Naive thymus-derived CD8-positive, alpha-beta T cell (primary cell): ENCODE measurements around the gene SESN1. TPM values are rescaled to one million over a fixed set of nuclear protein-coding genes. Genes with fewer than 3 reads are reported as not detected.
"Not testable (repeated sequence)": the region's sequence is repeated elsewhere in the genome, so short reads cannot be mapped to it uniquely, and the experiment has no call there.

ENCODE experiments used
- ATAC-seq, 2 donors: fragments of 150-1000 bp; cut with Tn5 transposase in 1 of 2; sonication (Bioruptor Pico), chemical (Tn5 transposase) in 1 of 2; 1 replicate in 1 of 2; 2 replicates in 1 of 2; pipeline ENCODE4 v1.10.0; 2021; ENCODE audit warnings: mild to moderate bottlenecking in 2 of 2, moderate library complexity in 2 of 2
- POLR2A ChIA-PET: fragments of 350-600 bp; sonication (Branson Sonifier 250); formaldehyde crosslinking; loops from one replicate; lab custom pipeline; 2021; ENCODE audit warnings: antibody characterized with exemption; lab: Charles Lee
- DNase-seq, 10 donors: peaks; one replicate each; pipeline versions ENCODE4 v3.0.0 to v3.0.0-alpha.2; 2020 to 2022
- H3K27ac Mint-ChIP-seq, 10 donors: one replicate each; pipeline ENCODE4 v1.8.0; 2020 to 2022; ENCODE audit warnings: mild to moderate bottlenecking in 10 of 10, mixed read lengths in 10 of 10, moderate library complexity in 4 of 10, inconsistent platforms in 1 of 10
- H3K27me3 Mint-ChIP-seq, 5 donors: one replicate each; pipeline ENCODE4 v1.8.0; 2021 to 2022; ENCODE audit warnings: mixed read lengths in 5 of 5
- H3K36me3 Mint-ChIP-seq, 3 donors: one replicate each; pipeline ENCODE4 v1.8.0; 2020 to 2022; ENCODE audit warnings: mixed read lengths in 3 of 3, mild to moderate bottlenecking in 2 of 3, inconsistent platforms in 1 of 3
- H3K4me1 Mint-ChIP-seq, 4 donors: one replicate each; pipeline ENCODE4 v1.8.0; 2021 to 2022; ENCODE audit warnings: mixed read lengths in 4 of 4
- H3K4me3 Mint-ChIP-seq, 10 donors: one replicate each; pipeline ENCODE4 v1.8.0; 2020 to 2022; ENCODE audit warnings: mild to moderate bottlenecking in 10 of 10, mixed read lengths in 10 of 10, moderate library complexity in 6 of 10, inconsistent platforms in 1 of 10
- H3K9me3 Mint-ChIP-seq, 9 donors: one replicate each; pipeline ENCODE4 v1.8.0; 2020 to 2022; ENCODE audit warnings: mixed read lengths in 9 of 9, mild to moderate bottlenecking in 3 of 9, inconsistent platforms in 1 of 9, moderate library complexity in 1 of 9
- polyA plus RNA-seq, 3 donors: library from polyadenylated mRNA; unstranded; fragments of 300-500 nt; fragmentation: Illumina TruSeq; gene quantifications; one replicate each; pipeline ENCODE4 v1.2.3, GENCODE V29; 2021
- total RNA-seq, 8 experiments: library from RNA in 2 of 8; stranded (reverse) in 2 of 8; gene quantifications; one replicate each; pipeline ENCODE4 v1.2.3 and lab custom pipeline; 2021 to 2026

SESN1 gene
- total and polyA plus RNA-seq, 5 experiments from 2014 or later = 10.0 to 38.3 (median 21.4) TPM

GRCh38 chr6:108988296-108988695, 106.3 kb downstream of the SESN1 start:
- no peaks in the 10 kb centered on the region for H3K27me3 Mint-ChIP-seq
- H3K4me3 Mint-ChIP-seq = no peak overlapping the region
- DNase-seq (no peak), ATAC-seq (no peak)
- H3K27ac Mint-ChIP-seq = no peak overlapping the region
- H3K4me1 Mint-ChIP-seq = peaks cover 0 to 2% (median 0%) of the 10 kb centered on the region in 4 donors
- peaks cover 0 to under 1% (median 0%) of the 10 kb centered on the region in 9 donors for H3K9me3 Mint-ChIP-seq
- POLR2A ChIA-PET = interaction anchor here (0.6 to 1.8 kb wide), 4 partner anchors 20 to 78 kb away, joined by 3 to 7 read pairs (median 3); no protein-coding TSS in a partner anchor
- peaks cover 31 to 71% (median 52%) of the 10 kb centered on the region in 3 donors for H3K36me3 Mint-ChIP-seq

- Mint-ChIP-seq H3K4me3 (no peak overlapping the region), H3K27me3 (no peaks in the 10 kb centered on the region), H3K27ac (no peak overlapping the region), H3K4me1 (peaks cover 0 to 2% (median 0%) of the 10 kb centered on the region in 4 donors), H3K9me3 (peaks cover 0 to 6% (median 0%) of the 10 kb centered on the region in 9 donors), H3K36me3 (peaks cover 31 to 63% (median 57%) of the 10 kb centered on the region in 3 donors)
- POLR2A ChIA-PET = interaction anchor here (1.7 to 1.8 kb wide), 2 partner anchors 18 to 44 kb away, joined by 3 to 7 read pairs; no protein-coding TSS in a partner anchor
- DNase-seq = no peak
- no peak for ATAC-seq
Observed at GRCh38 chr6:108987156-108987555, 107.5 kb downstream of the SESN1 start.

DNA sequence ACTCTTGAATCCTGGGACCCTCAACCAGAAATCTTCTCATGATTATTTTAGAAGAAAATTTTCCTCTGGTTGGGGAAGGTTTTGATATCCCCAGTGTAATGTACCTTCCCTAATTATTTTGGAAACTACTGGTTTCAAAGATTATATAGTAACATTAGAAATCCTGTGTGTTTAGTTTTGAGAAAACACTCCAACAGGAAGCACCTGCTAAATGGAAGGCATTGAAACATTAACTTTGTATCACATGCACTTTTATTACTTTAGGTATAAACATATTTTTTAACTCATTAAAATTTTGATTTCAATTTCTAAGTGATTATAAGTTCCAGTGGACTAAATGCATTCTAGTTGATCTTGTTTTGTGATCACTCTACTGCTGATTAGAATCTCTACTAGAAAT, 109.3 kb downstream of the SESN1 start:
- DNase-seq (no peak), ATAC-seq (no peak)
- POLR2A ChIA-PET = interaction anchor here (1.7 kb wide), 1 partner anchor 16 kb away, joined by 3 read pairs; no protein-coding TSS in a partner anchor
- H3K27me3 Mint-ChIP-seq = no peaks in the 10 kb centered on the region
- H3K4me1 Mint-ChIP-seq = no peaks in the 10 kb centered on the region
- H3K27ac Mint-ChIP-seq = no peak overlapping the region
- H3K36me3 Mint-ChIP-seq = peaks cover 26 to 53% (median 50%) of the 10 kb centered on the region in 3 donors
- peaks cover 0 to 12% (median 8%) of the 10 kb centered on the region in 9 donors for H3K9me3 Mint-ChIP-seq
- H3K4me3 Mint-ChIP-seq = no peak overlapping the region

DNA sequence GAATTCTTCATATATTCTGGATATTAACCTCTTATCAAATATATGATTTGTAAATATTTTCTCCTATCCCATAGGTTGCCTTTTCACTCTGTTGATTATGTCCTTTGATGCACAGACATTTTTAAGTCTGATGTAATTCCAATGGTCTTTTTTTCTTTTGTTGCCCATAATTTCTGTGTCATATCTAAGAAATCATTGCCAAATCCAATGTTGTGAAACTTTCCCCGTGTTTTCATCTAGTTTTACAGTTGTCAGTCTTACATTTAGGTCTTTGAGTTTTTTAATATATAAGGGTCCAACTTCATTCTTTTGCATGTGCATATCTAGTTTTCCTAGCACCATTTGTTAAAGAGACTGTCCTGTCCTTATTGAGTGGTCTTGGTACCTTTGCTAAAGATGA, 111.5 kb downstream of the SESN1 start:
- no peaks in the 10 kb centered on the region for H3K27me3 Mint-ChIP-seq
- no peak overlapping the region for H3K27ac Mint-ChIP-seq
- DNase-seq (no peak), ATAC-seq (no peak)
- no peak overlapping the region for H3K4me3 Mint-ChIP-seq
- no peaks in the 10 kb centered on the region for H3K4me1 Mint-ChIP-seq
- POLR2A ChIA-PET = no interaction called here
- H3K9me3 Mint-ChIP-seq = peaks cover 2 to 33% (median 23%) of the 10 kb centered on the region in 9 donors
- peaks cover 32 to 56% (median 35%) of the 10 kb centered on the region in 3 donors for H3K36me3 Mint-ChIP-seq

DNA sequence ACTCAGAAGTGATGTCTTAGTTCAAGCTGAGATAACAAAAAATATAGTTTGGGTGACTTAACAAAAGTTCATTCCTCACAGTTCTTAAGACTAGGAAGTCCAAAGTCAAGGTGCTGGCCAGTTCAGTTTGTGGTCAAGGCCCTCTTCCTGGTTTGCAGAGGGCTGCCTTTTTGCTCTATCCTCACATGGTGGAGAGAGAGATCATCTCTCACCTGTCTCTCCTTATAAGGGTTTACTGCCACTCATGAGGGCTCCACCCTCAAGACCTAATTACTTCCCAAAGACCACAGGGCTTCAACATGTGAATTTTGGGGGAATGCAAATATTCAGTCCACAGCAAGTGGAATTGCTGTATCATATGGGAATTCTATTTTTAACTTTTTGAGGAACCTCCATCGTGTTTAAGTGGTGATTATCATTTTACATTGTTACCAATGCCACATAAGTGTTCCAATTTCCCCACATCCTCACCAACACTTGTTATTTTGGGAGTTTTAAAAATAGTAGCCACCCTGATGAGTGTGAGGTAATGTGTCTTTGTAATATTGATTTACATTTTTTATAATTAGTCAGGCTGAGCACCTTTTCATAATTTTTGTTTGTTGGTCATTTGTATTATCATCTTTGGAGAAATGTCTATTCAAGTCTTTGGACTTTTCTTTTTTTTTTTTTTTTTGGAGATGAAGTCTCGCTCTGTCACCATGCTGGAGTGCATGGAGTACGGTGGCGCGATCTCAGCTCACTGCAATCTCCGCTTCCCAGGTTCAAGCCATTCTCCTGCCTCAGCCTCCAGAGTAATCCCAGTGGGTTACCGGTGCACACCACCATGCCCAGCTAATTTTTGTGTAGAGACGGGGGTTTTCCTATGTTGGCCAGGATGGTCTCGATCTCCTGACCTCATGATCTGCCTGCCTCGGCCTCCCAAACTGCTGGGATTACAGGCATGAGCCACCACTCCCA, 112.2 kb downstream of the SESN1 start:
- Mint-ChIP-seq H3K27me3 (no peaks in the 10 kb centered on the region), H3K27ac (no peak overlapping the region), H3K4me3 (no peak overlapping the region), H3K4me1 (no peaks in the 10 kb centered on the region), H3K9me3 (peaks cover 7 to 40% (median 28%) of the 10 kb centered on the region in 9 donors), H3K36me3 (peaks cover 33 to 55% (median 38%) of the 10 kb centered on the region in 3 donors)
- POLR2A ChIA-PET = no interaction called here
- ATAC-seq (no peak), DNase-seq (no peak)

- peaks cover 15 to 65% (median 41%) of the 10 kb centered on the region in 3 donors for H3K36me3 Mint-ChIP-seq
- peaks cover 14 to 54% (median 39%) of the 10 kb centered on the region in 9 donors for H3K9me3 Mint-ChIP-seq
- DNase-seq, H3K4me3 Mint-ChIP-seq, ATAC-seq, POLR2A ChIA-PET, H3K27me3 Mint-ChIP-seq, H3K4me1 Mint-ChIP-seq, H3K27ac Mint-ChIP-seq: not testable (repeated sequence)
Observed at GRCh38 chr6:108978638-108979037, 116.0 kb downstream of the SESN1 start.

GRCh38 chr6:108974201-108974600, 120.4 kb downstream of the SESN1 start:
- POLR2A ChIA-PET = no interaction called here
- ATAC-seq (no peak), DNase-seq (no peak)
- H3K27ac Mint-ChIP-seq = peak overlapping the region in 1 of 10 donors; percentile 15
- peaks cover 10 to 46% (median 23%) of the 10 kb centered on the region in 3 donors for H3K36me3 Mint-ChIP-seq
- H3K9me3 Mint-ChIP-seq = peaks cover 9 to 33% (median 19%) of the 10 kb centered on the region in 9 donors
- peaks cover 0 to 13% (median 4%) of the 10 kb centered on the region in 4 donors for H3K4me1 Mint-ChIP-seq
- H3K27me3 Mint-ChIP-seq = no peaks in the 10 kb centered on the region
- no peak overlapping the region for H3K4me3 Mint-ChIP-seq

- Mint-ChIP-seq H3K27me3 (no peaks in the 10 kb centered on the region), H3K27ac (no peak overlapping the region), H3K4me3 (no peak overlapping the region), H3K4me1 (peaks cover 0 to 34% (median 10%) of the 10 kb centered on the region in 4 donors), H3K9me3 (no peaks in the 10 kb centered on the region), H3K36me3 (peaks cover 0 to 14% (median 0%) of the 10 kb centered on the region in 3 donors)
- no peak for DNase-seq
- POLR2A ChIA-PET = interaction anchor here (1.5 kb wide), 1 partner anchor 16 kb away, joined by 3 read pairs; no protein-coding TSS in a partner anchor
- no peak for ATAC-seq
Observed at GRCh38 chr6:108969776-108970175, 124.9 kb downstream of the SESN1 start.

GRCh38 chr6:108968325-108969316, 126.0 kb downstream of the SESN1 start:
- Mint-ChIP-seq H3K9me3 (no peaks in the 10 kb centered on the region), H3K4me3 (no peak overlapping the region), H3K36me3 (peaks cover 0 to 11% (median 3%) of the 10 kb centered on the region in 3 donors), H3K4me1 (peaks cover 0 to 34% (median 10%) of the 10 kb centered on the region in 4 donors), H3K27me3 (no peaks in the 10 kb centered on the region), H3K27ac (no peak overlapping the region)
- no peak for DNase-seq
- POLR2A ChIA-PET = interaction anchor here (1.5 kb wide), 1 partner anchor 18 kb away, joined by 3 read pairs; no protein-coding TSS in a partner anchor
- no peak for ATAC-seq

DNA sequence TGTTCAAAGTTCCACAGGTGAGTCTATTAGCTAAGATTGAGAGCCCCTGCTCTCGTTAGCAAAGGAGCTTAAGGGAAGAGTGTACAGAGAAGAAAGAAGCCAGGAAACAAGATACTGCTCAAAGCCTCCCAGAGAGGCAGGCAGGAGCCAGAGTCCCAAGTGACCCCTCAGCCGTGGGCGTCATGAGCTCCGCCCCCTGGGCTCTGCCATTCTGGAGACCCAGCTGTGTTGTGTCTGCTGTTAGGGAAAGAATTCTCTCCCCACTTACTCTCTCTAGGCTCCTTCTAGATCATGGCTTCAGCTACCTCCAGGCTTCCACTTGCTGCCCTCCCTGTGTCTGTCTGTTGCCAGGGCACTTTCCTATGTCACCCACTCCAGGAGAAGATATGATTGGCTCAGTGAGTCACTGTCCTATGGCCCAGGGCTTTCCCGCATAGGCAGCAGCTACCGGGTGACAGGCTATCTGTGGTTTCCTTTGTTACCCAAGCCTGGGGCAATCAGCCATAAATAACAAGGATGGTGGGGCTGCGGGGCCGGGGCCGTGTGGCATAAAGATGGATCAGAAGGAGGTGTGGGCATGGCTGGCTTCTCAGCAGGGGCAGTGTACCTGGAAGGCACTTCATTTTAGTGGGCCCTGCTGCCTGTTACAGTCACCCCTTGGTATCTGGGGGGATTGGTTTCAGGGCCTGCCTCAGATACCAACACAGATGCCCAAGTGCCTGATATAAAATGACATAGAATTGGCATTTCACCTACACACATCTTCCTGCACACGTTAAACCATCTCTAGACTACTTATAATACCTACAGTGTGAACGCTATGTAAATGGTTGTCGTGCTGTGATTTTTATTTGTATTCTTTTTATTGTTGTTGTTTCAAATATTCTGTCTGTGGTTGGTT, 127.5 kb downstream of the SESN1 start:
- no peak for ATAC-seq

GRCh38 chr6:108966251-108966650, 128.4 kb downstream of the SESN1 start:
- POLR2A ChIA-PET = no interaction called here
- Mint-ChIP-seq H3K4me1 (peaks cover 0 to 31% (median 7%) of the 10 kb centered on the region in 4 donors), H3K9me3 (no peaks in the 10 kb centered on the region), H3K4me3 (no peak overlapping the region), H3K36me3 (peaks cover 0 to 3% (median 3%) of the 10 kb centered on the region in 3 donors), H3K27me3 (no peaks in the 10 kb centered on the region), H3K27ac (peak overlapping the region in 1 of 10 donors; percentile 56)
- DNase-seq (no peak), ATAC-seq (no peak)

More for the DNA sequence above, 127.5 kb downstream of the SESN1 start:
- Mint-ChIP-seq H3K9me3 (no peaks in the 10 kb centered on the region), H3K27ac (peak overlapping the region in 4 of 10 donors; percentile 6 to 76 (median 36)), H3K36me3 (peaks cover 0 to 5% (median 3%) of the 10 kb centered on the region in 3 donors), H3K4me3 (no peak overlapping the region), H3K27me3 (no peaks in the 10 kb centered on the region), H3K4me1 (peaks cover 0 to 34% (median 10%) of the 10 kb centered on the region in 4 donors)
- POLR2A ChIA-PET = no interaction called here
- DNase-seq = no peak
